SJCRH30 (cell line): ENCODE data around the gene SNCA. TPM values are rescaled to one million over a fixed set of nuclear protein-coding genes. Genes with fewer than 3 reads are reported as not detected.

ENCODE experiments used
- DNase-seq, 2 experiments: peaks; one replicate each; pipeline ENCODE4 v3.0.0-alpha.2; 2015 to 2020
- H3K27ac ChIP-seq: fragments of 250-450 bp; sonication (Bioruptor Pico); 2 replicates; pipeline ENCODE4 v1.5.1; 2020; ENCODE audit warnings: mild to moderate bottlenecking, moderate library complexity
- H3K27me3 ChIP-seq: fragments of 250-450 bp; sonication (Bioruptor Pico); 2 replicates; pipeline ENCODE4 v1.5.1; 2020; ENCODE audit warnings: mild to moderate bottlenecking, moderate library complexity
- H3K36me3 ChIP-seq: fragments of 250-450 bp; sonication (Bioruptor Pico); 2 replicates; pipeline ENCODE4 v1.5.1; 2020; ENCODE audit warnings: mild to moderate bottlenecking, moderate library complexity
- H3K4me1 ChIP-seq: fragments of 250-450 bp; sonication (Bioruptor Pico); 2 replicates; pipeline ENCODE4 v1.5.1; 2020; ENCODE audit warnings: mild to moderate bottlenecking, moderate library complexity
- H3K4me3 ChIP-seq: fragments of 250-450 bp; sonication (Bioruptor Pico); 2 replicates; pipeline ENCODE4 v1.5.1; 2020; ENCODE audit warnings: mild to moderate bottlenecking, moderate library complexity
- H3K9me3 ChIP-seq: fragments of 250-450 bp; sonication (Bioruptor Pico); replicated peaks from 2 replicates; pipeline ENCODE4 v1.5.1; 2020; ENCODE audit warnings: mild to moderate bottlenecking, moderate library complexity
- total RNA-seq: library from RNA; depleted of rRNA; stranded (reverse); fragments of >200 nt; shearing (Covaris generic); gene quantifications from 2 replicates; pipeline ENCODE4 v1.2.3, GENCODE V29; 2014; rRNA removed

Gene SNCA
- total RNA-seq: 39.2 and 46.6 TPM in 2 replicates

GRCh38 chr4:89836897-89837384 lies at the start of gene SNCA:
TSS of gene SNCA (minus strand) at chr4:89837161. CDS start at chr4:89835667, 1,494 bp downstream.
- H3K9me3 ChIP-seq: no peaks in the 10 kb centered on the region
- H3K36me3 ChIP-seq: peaks cover 6% of the 10 kb centered on the region
- DNase-seq: peak; percentile 89
- H3K27me3 ChIP-seq: no peaks in the 10 kb centered on the region
- H3K4me3 ChIP-seq: peak within 1 kb of the TSS; percentile 89
- 0 out of 2 replicates have a peak, but pooled peaks cover 6% of the 10 kb centered on the region for H3K4me1 ChIP-seq
- H3K27ac ChIP-seq: peak within 1 kb of the TSS; percentile 61

- no peak for DNase-seq
- no peaks in the 10 kb centered on the region for H3K4me1 ChIP-seq
Observed at GRCh38 chr4:89879215-89879614, 42.3 kb upstream of the SNCA start.

GRCh38 chr4:89878611-89879010 lies 41.6 kb upstream of the SNCA start:
- no peaks in the 10 kb centered on the region for H3K36me3 ChIP-seq
- no peaks in the 10 kb centered on the region for H3K4me1 ChIP-seq
- no peaks in the 10 kb centered on the region for H3K9me3 ChIP-seq
- H3K27ac ChIP-seq: no peak overlapping the region
- H3K27me3 ChIP-seq: no peaks in the 10 kb centered on the region
- H3K4me3 ChIP-seq: no peak overlapping the region
- DNase-seq: no peak

More at GRCh38 chr4:89879215-89879614, 42.3 kb upstream of the SNCA start:
- no peaks in the 10 kb centered on the region for H3K36me3 ChIP-seq
- H3K4me3 ChIP-seq: no peak overlapping the region
- no peaks in the 10 kb centered on the region for H3K27me3 ChIP-seq
- no peak overlapping the region for H3K27ac ChIP-seq
- H3K9me3 ChIP-seq: no peaks in the 10 kb centered on the region

GRCh38 chr4:89876548-89876947 lies 39.6 kb upstream of the SNCA start:
- DNase-seq: no peak
- Histone ChIP-seq H3K4me3 (no peak overlapping the region), H3K9me3 (no peaks in the 10 kb centered on the region), H3K27ac (no peak overlapping the region), H3K27me3 (no peaks in the 10 kb centered on the region), H3K36me3 (no peaks in the 10 kb centered on the region), H3K4me1 (no peaks in the 10 kb centered on the region)

GRCh38 chr4:89871211-89871610 lies 34.2 kb upstream of the SNCA start:
- no peaks in the 10 kb centered on the region for H3K36me3 ChIP-seq
- H3K27ac ChIP-seq: no peak overlapping the region
- no peaks in the 10 kb centered on the region for H3K4me1 ChIP-seq
- no peak overlapping the region for H3K4me3 ChIP-seq
- DNase-seq: no peak
- H3K9me3 ChIP-seq: no peaks in the 10 kb centered on the region
- no peaks in the 10 kb centered on the region; the same call in 1 of the 2 replicates for H3K27me3 ChIP-seq

GRCh38 chr4:89868999-89869589 lies 32.1 kb upstream of the SNCA start:
- Histone ChIP-seq H3K36me3 (no peaks in the 10 kb centered on the region), H3K9me3 (no peaks in the 10 kb centered on the region), H3K27ac (no peak overlapping the region), H3K4me1 (no peaks in the 10 kb centered on the region), H3K27me3 (no peaks in the 10 kb centered on the region; the same call in 1 of the 2 replicates), H3K4me3 (no peak overlapping the region)
- peak in 1 of 2 experiments; percentile 24 for DNase-seq

- no peak overlapping the region for H3K27ac ChIP-seq
- H3K27me3 ChIP-seq: no peaks in the 10 kb centered on the region; the same call in 1 of the 2 replicates
- no peaks in the 10 kb centered on the region for H3K4me1 ChIP-seq
- no peak for DNase-seq
- H3K4me3 ChIP-seq: no peak overlapping the region
- H3K9me3 ChIP-seq: no peaks in the 10 kb centered on the region
- no peaks in the 10 kb centered on the region for H3K36me3 ChIP-seq
Observed at GRCh38 chr4:89868276-89868675, 31.3 kb upstream of the SNCA start.

GRCh38 chr4:89863533-89863932 lies 26.6 kb upstream of the SNCA start:
- Histone ChIP-seq H3K4me3 (no peak overlapping the region), H3K27ac (no peak overlapping the region), H3K27me3 (no peaks in the 10 kb centered on the region), H3K9me3 (no peaks in the 10 kb centered on the region), H3K4me1 (no peaks in the 10 kb centered on the region), H3K36me3 (no peaks in the 10 kb centered on the region)
- DNase-seq: no peak

GRCh38 chr4:89860971-89861370 lies 24.0 kb upstream of the SNCA start:
- Histone ChIP-seq H3K36me3 (no peaks in the 10 kb centered on the region), H3K27me3 (no peaks in the 10 kb centered on the region), H3K9me3 (no peaks in the 10 kb centered on the region), H3K27ac (no peak overlapping the region), H3K4me1 (no peaks in the 10 kb centered on the region), H3K4me3 (no peak overlapping the region)
- DNase-seq: peak in 1 of 2 experiments; percentile 18

- no peak for DNase-seq
- H3K9me3 ChIP-seq: 0 out of 2 replicates have a peak, but pooled peaks cover 6% of the 10 kb centered on the region
- no peaks in the 10 kb centered on the region for H3K27me3 ChIP-seq
- no peaks in the 10 kb centered on the region for H3K4me1 ChIP-seq
- no peak overlapping the region for H3K27ac ChIP-seq
- no peaks in the 10 kb centered on the region for H3K36me3 ChIP-seq
- H3K4me3 ChIP-seq: no peak overlapping the region
Observed at GRCh38 chr4:89855236-89855635, 18.3 kb upstream of the SNCA start.

- H3K9me3 ChIP-seq: peaks cover 9% of the 10 kb centered on the region
- no peaks in the 10 kb centered on the region for H3K4me1 ChIP-seq
- no peaks in the 10 kb centered on the region for H3K27me3 ChIP-seq
- DNase-seq: no peak
- H3K36me3 ChIP-seq: no peaks in the 10 kb centered on the region
- H3K4me3 ChIP-seq: no peak overlapping the region
- no peak overlapping the region for H3K27ac ChIP-seq
Observed at GRCh38 chr4:89847571-89848325, 10.8 kb upstream of the SNCA start.

GRCh38 chr4:89839558-89839957 lies 2.6 kb upstream of the SNCA start:
- H3K27me3 ChIP-seq: no peaks in the 10 kb centered on the region
- DNase-seq: no peak
- no peaks in the 10 kb centered on the region for H3K9me3 ChIP-seq

GRCh38 chr4:89837993-89838390 lies 1.0 kb upstream of the SNCA start:
- Histone ChIP-seq H3K9me3 (no peaks in the 10 kb centered on the region), H3K4me1 (0 out of 2 replicates have a peak, but pooled peaks cover 6% of the 10 kb centered on the region), H3K4me3 (peak overlapping the region; percentile 89), H3K36me3 (peaks cover 2% of the 10 kb centered on the region; the same call in 1 of the 2 replicates), H3K27ac (peak overlapping the region; percentile 61), H3K27me3 (no peaks in the 10 kb centered on the region)
- peak; percentile 52 to 77 for DNase-seq

More at GRCh38 chr4:89839558-89839957, 2.6 kb upstream of the SNCA start:
- Histone ChIP-seq H3K4me1 (0 out of 2 replicates have a peak, but pooled peaks cover 6% of the 10 kb centered on the region), H3K27ac (no peak overlapping the region), H3K36me3 (no peaks in the 10 kb centered on the region), H3K4me3 (no peak overlapping the region)

- Histone ChIP-seq H3K4me3 (peak overlapping the region; percentile 89), H3K4me1 (0 out of 2 replicates have a peak, but pooled peaks cover 6% of the 10 kb centered on the region), H3K27me3 (no peaks in the 10 kb centered on the region), H3K36me3 (peaks cover 6% of the 10 kb centered on the region; the same call in 1 of the 2 replicates), H3K27ac (peak overlapping the region; percentile 61), H3K9me3 (no peaks in the 10 kb centered on the region)
- peak in 1 of 2 experiments; percentile 76 for DNase-seq
Observed at GRCh38 chr4:89837385-89837992, 528 bp upstream of the SNCA start.
